ENCODE data around the gene SLC29A1. TPM values are rescaled to one million over a fixed set of nuclear protein-coding genes. Genes with fewer than 3 reads are reported as not detected.

SLC29A1 gene
- polyA plus RNA-seq, 2 of the 4 experiments (the other 2 are of a cell fraction): 45.6 to 72.3 TPM

- CTCF ChIA-PET: interaction anchor here (1.3 to 2.7 kb wide), 2 partner anchors 26 to 78 kb away, joined by 4 to 13 read pairs; no protein-coding TSS in a partner anchor
Measured at GRCh38 chr6:44260451-44261297, 37.3 kb downstream of the SLC29A1 start.

GRCh38 chr6:44261581-44261980, 38.2 kb downstream of the SLC29A1 start:
- WGBS (ENCODE audit: missing lambda C conversion rate): no CpG with 5 or more reads among the region's 8 CpGs
- ATAC-seq: no peak

More at GRCh38 chr6:44260451-44261297, 37.3 kb downstream of the SLC29A1 start:
- Histone ChIP-seq H3K4me2 (no peak overlapping the region), H3K4me1 (peaks cover 32% of the 10 kb centered on the region), H3K27ac (no peak overlapping the region), H3K4me3 (no peak overlapping the region), H3K9me3 (no peaks in the 10 kb centered on the region)
- DNase-seq (ENCODE audit: low read depth in 1 of 2, low spot score in 1 of 2) (no peak), ATAC-seq (no peak), FAIRE-seq (no peak)
- POLR2A ChIA-PET: no interaction called here
- 81% methylated on average over 6 of the region's 6 CpGs for WGBS (ENCODE audit: missing lambda C conversion rate)
- no peak for TF ChIP-seq HOXB13 (CRISPR knock-in tag; IDR thresholded peaks at IDR 0.05; ENCODE audit: low read depth)
- TF ChIP-seq ZC3H11A (IDR thresholded peaks at IDR 0.05): no peak
- no peak for TF ChIP-seq NR3C1 (IDR thresholded peaks at IDR 0.05)
- TF ChIP-seq HDAC2 (IDR thresholded peaks at IDR 0.05): no peak
- TF ChIP-seq FOXS1 (CRISPR knock-in tag; IDR thresholded peaks at IDR 0.05): no peak
- no peak for TF ChIP-seq FOSL2 (IDR thresholded peaks at IDR 0.05)
- no peak for TF ChIP-seq FOSL2 (CRISPR knock-in tag; IDR thresholded peaks at IDR 0.05)
- no peak for TF ChIP-seq GATA3 (IDR thresholded peaks at IDR 0.05; ENCODE audit: borderline replicate concordance)
- TF ChIP-seq, protein P1, sequence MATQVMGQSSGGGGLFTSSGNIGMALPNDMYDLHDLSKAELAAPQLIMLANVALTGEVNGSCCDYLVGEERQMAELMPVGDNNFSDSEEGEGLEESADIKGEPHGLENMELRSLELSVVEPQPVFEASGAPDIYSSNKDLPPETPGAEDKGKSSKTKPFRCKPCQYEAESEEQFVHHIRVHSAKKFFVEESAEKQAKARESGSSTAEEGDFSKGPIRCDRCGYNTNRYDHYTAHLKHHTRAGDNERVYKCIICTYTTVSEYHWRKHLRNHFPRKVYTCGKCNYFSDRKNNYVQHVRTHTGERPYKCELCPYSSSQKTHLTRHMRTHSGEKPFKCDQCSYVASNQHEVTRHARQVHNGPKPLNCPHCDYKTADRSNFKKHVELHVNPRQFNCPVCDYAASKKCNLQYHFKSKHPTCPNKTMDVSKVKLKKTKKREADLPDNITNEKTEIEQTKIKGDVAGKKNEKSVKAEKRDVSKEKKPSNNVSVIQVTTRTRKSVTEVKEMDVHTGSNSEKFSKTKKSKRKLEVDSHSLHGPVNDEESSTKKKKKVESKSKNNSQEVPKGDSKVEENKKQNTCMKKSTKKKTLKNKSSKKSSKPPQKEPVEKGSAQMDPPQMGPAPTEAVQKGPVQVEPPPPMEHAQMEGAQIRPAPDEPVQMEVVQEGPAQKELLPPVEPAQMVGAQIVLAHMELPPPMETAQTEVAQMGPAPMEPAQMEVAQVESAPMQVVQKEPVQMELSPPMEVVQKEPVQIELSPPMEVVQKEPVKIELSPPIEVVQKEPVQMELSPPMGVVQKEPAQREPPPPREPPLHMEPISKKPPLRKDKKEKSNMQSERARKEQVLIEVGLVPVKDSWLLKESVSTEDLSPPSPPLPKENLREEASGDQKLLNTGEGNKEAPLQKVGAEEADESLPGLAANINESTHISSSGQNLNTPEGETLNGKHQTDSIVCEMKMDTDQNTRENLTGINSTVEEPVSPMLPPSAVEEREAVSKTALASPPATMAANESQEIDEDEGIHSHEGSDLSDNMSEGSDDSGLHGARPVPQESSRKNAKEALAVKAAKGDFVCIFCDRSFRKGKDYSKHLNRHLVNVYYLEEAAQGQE (IDR thresholded peaks at IDR 0.05): no peak
- no peak for TF ChIP-seq ZNF302 (CRISPR knock-in tag; IDR thresholded peaks at IDR 0.05)
- TF ChIP-seq ZSCAN20 (CRISPR knock-in tag; IDR thresholded peaks at IDR 0.05): no peak
- TF ChIP-seq CHD4 (IDR thresholded peaks at IDR 0.05; ENCODE audit: borderline replicate concordance): no peak
- TF ChIP-seq, protein P2, sequence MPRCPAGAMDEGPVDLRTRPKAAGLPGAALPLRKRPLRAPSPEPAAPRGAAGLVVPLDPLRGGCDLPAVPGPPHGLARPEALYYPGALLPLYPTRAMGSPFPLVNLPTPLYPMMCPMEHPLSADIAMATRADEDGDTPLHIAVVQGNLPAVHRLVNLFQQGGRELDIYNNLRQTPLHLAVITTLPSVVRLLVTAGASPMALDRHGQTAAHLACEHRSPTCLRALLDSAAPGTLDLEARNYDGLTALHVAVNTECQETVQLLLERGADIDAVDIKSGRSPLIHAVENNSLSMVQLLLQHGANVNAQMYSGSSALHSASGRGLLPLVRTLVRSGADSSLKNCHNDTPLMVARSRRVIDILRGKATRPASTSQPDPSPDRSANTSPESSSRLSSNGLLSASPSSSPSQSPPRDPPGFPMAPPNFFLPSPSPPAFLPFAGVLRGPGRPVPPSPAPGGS (IDR thresholded peaks at IDR 0.05): no peak

More at GRCh38 chr6:44261581-44261980, 38.2 kb downstream of the SLC29A1 start:
- Histone ChIP-seq H3K27ac (no peak overlapping the region), H3K9me3 (no peaks in the 10 kb centered on the region), H3K4me1 (peaks cover 27% of the 10 kb centered on the region), H3K4me3 (no peak overlapping the region), H3K4me2 (no peak overlapping the region)
- no peak for DNase-seq (ENCODE audit: low read depth in 1 of 2, low spot score in 1 of 2)
- ChIA-PET POLR2A (no interaction called here), CTCF (interaction anchor here (1.0 to 2.7 kb wide), 6 partner anchors 8 to 77 kb away, joined by 3 to 13 read pairs (median 4); no protein-coding TSS in a partner anchor)
- no peak for FAIRE-seq
- TF ChIP-seq HEYL (CRISPR knock-in tag; IDR thresholded peaks at IDR 0.05): no peak
- TF ChIP-seq SMC3 (IDR thresholded peaks at IDR 0.05): no peak
- no peak for TF ChIP-seq POLR2AphosphoS2 (conservative IDR thresholded peaks at IDR 0.05; ENCODE audit: low read length)
- TF ChIP-seq, protein P3, sequence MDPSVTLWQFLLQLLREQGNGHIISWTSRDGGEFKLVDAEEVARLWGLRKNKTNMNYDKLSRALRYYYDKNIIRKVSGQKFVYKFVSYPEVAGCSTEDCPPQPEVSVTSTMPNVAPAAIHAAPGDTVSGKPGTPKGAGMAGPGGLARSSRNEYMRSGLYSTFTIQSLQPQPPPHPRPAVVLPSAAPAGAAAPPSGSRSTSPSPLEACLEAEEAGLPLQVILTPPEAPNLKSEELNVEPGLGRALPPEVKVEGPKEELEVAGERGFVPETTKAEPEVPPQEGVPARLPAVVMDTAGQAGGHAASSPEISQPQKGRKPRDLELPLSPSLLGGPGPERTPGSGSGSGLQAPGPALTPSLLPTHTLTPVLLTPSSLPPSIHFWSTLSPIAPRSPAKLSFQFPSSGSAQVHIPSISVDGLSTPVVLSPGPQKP (IDR thresholded peaks at IDR 0.05; ENCODE audit: low read depth, low read length): no peak
- TF ChIP-seq KDM1A (IDR thresholded peaks at IDR 0.05; ENCODE audit: low read depth): no peak
- no peak for TF ChIP-seq HMGXB4 (CRISPR knock-in tag; IDR thresholded peaks at IDR 0.05; ENCODE audit: borderline replicate concordance)
- no peak for TF ChIP-seq JUN (IDR thresholded peaks at IDR 0.05)
- TF ChIP-seq GATA3 (IDR thresholded peaks at IDR 0.05; ENCODE audit: borderline replicate concordance): no peak
